Measurements from ENCODE around the gene DPH6. TPM values are rescaled to one million over a fixed set of nuclear protein-coding genes. Genes with fewer than 3 reads are reported as not detected.

The DPH6 gene
- total and polyA plus RNA-seq, 12 donors: 6.1 to 25.8 (median 22.9) TPM

- intact Hi-C loops (cut with DNase I): loop anchor here in 7 of 10 donors (1.0 to 10.0 kb wide), 9 partner anchors 120 to 288 kb away; no protein-coding TSS in a partner anchor
- ATAC-seq (peak; percentile 1 to 46 (median 12)), DNase-seq (peak in 1 of 2 donors; percentile 13)
- Histone ChIP-seq H3K27ac (peak overlapping the region; percentile 96 to 100 (median 98)), H3K4me1 (peaks cover 0 to 42% (median 29%) of the 10 kb centered on the region in 9 donors), H3K9me3 (no peaks in the 10 kb centered on the region), H3K36me3 (no peaks in the 10 kb centered on the region), H3K4me3 (peak overlapping the region; percentile 12 to 87 (median 70)), H3K27me3 (no peaks in the 10 kb centered on the region)
- TF ChIP-seq CTCF (IDR thresholded peaks at IDR 0.05): no peak
- WGBS, 2 donors: 60% methylated on average over 14 of the region's 14 CpGs
Measured at GRCh38 chr15:35546511-35547381, 781 bp upstream of the DPH6 start.

GRCh38 chr15:35545316-35545823, 595 bp downstream of the DPH6 start:
- peak overlapping the region; percentile 12 to 87 (median 70) for H3K4me3 ChIP-seq
- peak overlapping the region; percentile 96 to 100 (median 98) for H3K27ac ChIP-seq
- no peaks in the 10 kb centered on the region for H3K27me3 ChIP-seq
- H3K36me3 ChIP-seq: no peaks in the 10 kb centered on the region
- TF ChIP-seq CTCF (IDR thresholded peaks at IDR 0.05): peak in 1 of 9 donors; percentile 14
- DNase-seq: peak; percentile 43 to 55
- peaks cover 0 to 34% (median 25%) of the 10 kb centered on the region in 9 donors for H3K4me1 ChIP-seq
- WGBS, 2 donors: 1 to 3% methylated on average over 15 of the region's 15 CpGs
- intact Hi-C loops (cut with DNase I): loop anchor here in 7 of 10 donors (5.0 to 10.0 kb wide), 7 partner anchors 122 to 289 kb away; no protein-coding TSS in a partner anchor
- peak; percentile 48 to 76 (median 72) for ATAC-seq
- H3K9me3 ChIP-seq: no peaks in the 10 kb centered on the region

DNA sequence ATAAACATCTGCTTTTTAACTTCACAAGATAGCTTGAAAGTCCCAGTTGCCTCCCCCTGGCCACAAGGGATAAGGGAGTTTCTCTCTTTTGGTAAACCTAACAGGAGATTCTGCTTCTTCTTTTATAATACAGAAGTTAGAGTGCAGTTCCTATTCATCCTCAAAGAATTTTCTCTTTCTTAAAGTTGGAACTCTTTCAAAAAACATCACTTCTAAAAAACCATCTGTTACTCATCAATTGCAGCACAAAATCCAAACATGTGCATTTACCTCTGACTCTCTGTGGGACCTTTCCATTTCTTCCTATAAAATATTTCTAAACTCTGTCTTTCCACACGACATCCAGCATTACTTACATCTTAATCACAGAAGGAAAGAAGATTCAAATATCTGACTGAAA, 5.1 kb downstream of the DPH6 start:
- intact Hi-C loops (cut with DNase I): loop anchor here in 4 of 10 donors (5.0 to 10.0 kb wide), 5 partner anchors 134 to 294 kb away; no protein-coding TSS in a partner anchor
- TF ChIP-seq CTCF (IDR thresholded peaks at IDR 0.05): no peak
- ATAC-seq (no peak), DNase-seq (no peak)
- Histone ChIP-seq H3K36me3 (peaks cover 0 to 26% (median 7%) of the 10 kb centered on the region in 9 donors), H3K27me3 (no peaks in the 10 kb centered on the region), H3K4me3 (no peak overlapping the region), H3K4me1 (peaks cover 0 to 19% (median 10%) of the 10 kb centered on the region in 9 donors), H3K27ac (no peak overlapping the region), H3K9me3 (no peaks in the 10 kb centered on the region)
- 63 to 87% methylated on average over 1 of the region's 1 CpG for WGBS, 2 donors

GRCh38 chr15:35540021-35540420, 5.9 kb downstream of the DPH6 start:
- H3K4me3 ChIP-seq: no peak overlapping the region
- no peaks in the 10 kb centered on the region for H3K9me3 ChIP-seq
- no peak for TF ChIP-seq CTCF (IDR thresholded peaks at IDR 0.05)
- DNase-seq (no peak), ATAC-seq (no peak)
- intact Hi-C loops (cut with DNase I): loop anchor here in 4 of 10 donors (5.0 to 10.0 kb wide), 5 partner anchors 135 to 295 kb away; no protein-coding TSS in a partner anchor
- H3K27me3 ChIP-seq: no peaks in the 10 kb centered on the region
- H3K27ac ChIP-seq: no peak overlapping the region
- H3K4me1 ChIP-seq: peaks cover 0 to 15% (median 8%) of the 10 kb centered on the region in 9 donors
- WGBS, 2 donors: 98 to 99% methylated on average over 2 of the region's 2 CpGs
- peaks cover 0 to 26% (median 7%) of the 10 kb centered on the region in 9 donors for H3K36me3 ChIP-seq
